ENCODE measurements around the gene GALNT16.

Gene GALNT16

DNA sequence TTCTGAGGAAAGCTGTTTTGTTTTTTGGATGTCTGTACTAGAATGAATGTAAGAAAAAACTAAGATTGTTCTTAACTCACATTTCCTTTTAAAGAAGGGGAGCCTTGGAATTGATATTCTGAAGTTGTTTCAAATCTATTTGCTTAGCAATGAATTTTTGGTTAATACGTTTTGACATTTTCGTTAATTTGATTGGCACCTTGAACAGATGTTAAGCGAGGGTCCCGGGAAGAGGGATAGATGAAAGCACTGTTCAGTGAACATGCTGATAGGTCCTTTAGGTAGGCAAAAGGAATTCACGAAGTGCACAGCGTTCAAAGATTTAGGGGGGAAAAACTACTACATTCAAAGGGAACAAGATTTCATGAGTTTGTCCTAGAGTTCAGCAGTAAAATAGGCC is 140.2 kb downstream of the GALNT16 start:
- DNase-seq (ENCODE audit: low read depth in 1 of 2, low spot score in 1 of 2) = no peak

DNA sequence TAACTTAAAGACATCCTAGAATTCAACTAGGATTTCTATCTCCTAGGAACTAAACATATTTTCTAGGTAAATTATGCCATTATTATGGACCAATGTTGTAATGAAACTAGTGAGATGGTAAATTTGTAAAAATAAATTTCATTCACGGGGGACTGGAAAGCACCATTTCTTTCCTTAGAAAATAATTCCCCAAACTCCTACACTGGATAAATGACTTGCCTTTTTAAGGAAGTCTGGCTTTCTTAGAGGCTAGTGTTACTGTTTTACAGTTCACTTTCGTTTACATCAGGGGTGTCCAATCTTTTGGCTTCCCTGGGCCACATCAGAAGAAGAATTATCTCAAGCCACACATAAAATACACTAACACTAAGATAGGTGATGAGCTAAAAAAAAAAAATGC is 141.9 kb downstream of the GALNT16 start:
- no peak for DNase-seq (ENCODE audit: low read depth in 1 of 2, low spot score in 1 of 2)

DNA sequence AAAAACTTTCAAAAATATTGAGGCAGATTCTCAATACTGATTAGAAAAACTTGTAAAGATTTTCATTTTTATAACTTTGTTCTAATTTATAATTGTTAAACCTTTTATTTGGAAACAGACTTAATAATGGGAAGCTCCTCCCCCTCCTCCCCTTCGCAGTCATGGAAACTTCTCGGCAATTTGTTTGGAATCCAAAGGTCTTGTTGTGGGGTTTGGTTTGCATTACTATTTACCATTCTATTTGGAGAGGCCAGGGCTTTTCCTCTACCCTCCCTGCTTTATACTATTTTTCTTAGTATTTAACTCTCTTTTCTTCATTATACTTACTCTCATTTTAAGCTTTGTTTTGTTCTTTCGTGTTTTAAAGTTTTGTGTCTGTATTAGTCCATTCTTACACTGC is 144.5 kb downstream of the GALNT16 start:
- DNase-seq (ENCODE audit: low read depth in 1 of 2, low spot score in 1 of 2) = no peak

DNA sequence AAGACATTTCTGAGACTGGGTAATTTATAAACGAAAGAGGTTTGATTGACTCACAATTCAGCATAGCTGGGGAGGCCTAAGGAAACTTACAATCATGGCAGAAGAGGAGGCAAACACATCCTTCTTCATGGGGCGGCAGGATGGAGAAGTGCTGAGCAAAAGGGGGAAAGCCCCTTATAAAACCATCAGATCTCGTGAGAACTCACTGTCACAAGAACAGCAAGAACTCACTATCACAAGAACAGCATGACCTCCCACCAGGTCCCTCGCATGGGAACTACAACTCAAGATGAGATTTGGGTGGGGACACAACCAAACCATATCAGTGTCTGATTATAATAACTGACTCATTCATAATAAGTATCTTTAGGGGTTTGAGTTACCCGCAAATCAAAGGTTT is 144.9 kb downstream of the GALNT16 start:
- DNase-seq (ENCODE audit: low read depth in 1 of 2, low spot score in 1 of 2) = no peak

DNA sequence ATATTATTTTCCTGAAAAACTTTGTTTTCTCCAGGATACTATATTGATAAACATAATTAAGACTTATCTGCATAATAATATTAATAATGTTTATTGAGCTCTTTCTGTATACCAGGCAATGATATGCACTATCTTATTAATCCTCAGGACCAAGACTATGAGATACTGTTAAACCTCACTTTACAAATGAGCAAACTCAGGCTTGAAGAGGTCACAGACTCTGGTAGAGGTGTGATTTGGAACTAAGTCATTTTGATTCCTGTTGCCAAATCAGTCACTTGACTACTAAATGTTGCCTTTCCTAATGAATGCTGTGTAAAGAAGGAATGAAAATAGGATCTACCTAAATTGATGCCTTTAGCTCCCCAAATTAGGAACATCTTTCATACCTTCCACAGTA is 145.8 kb downstream of the GALNT16 start:
- no peak for DNase-seq (ENCODE audit: low read depth in 1 of 2, low spot score in 1 of 2)

Measured in activated CD4-positive, alpha-beta T cell treated with anti-CD3 and anti-CD28 coated beads, Interleukin-2, amount 50 U/mL, for 24 hours (primary cell).